ENCODE measurements around the gene CCR7.

The CCR7 gene

DNA sequence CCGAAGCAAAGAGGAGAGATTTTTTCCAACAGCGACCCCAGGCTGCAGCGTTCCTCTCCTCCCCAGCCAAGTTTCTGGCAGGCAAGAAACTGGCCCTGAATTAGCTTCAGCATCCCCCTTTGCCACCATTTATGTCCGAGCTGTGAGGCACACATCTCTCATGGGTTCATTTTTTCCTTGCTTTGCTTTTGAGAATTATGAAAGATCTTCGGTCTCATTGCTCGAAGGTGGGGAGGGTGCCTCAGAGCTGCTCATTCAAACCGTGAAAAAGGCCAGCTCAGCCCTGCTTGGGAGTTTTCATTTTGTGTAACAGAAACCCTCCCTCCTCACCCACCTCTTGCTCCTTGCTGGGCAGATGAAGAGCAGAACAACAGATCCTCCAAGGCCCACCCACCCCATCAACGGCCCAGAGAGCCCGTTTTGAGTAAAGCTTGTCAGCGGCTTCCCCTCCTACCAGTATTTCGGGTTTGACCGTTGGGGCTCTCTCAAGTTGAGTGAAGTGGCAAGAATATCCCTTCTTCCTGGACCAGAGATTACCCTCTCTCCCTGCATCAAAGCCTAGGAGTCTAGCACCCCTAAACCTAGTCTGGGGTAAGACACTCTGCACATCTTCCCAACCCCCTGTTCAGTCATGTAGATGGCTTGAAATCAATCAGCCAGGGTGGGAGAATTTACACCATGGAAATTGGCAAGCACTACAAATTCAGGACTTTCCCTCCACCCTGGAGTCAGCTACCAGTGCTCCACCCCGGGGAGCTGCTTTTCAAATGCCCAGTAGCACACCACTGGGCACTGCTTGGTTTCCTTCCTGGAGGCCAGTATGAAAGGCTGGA, 1.8 kb downstream of the CCR7 start:
- no peak for DNase-seq (ENCODE audit: low read depth)
- no peak overlapping the region for H3K4me3 ChIP-seq (ENCODE audit: low read depth, low read length)

DNA sequence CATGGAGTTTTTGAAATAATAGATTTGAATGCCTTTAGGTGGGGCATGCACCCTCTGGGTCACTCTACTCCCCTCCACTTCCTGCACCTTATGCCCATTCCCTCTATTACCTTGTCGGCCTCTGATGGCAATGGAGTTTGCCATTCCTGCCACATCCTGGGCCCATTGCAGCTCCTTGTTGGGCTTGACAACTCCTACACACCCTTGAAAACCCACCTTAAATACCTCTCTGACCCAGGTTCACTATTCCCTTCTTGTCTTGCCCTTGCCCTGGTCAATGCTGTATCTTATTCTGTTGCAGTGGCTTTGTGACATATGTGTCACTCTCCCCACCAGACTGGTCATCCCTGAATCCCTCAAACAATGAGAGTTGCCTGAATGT, 2.4 kb downstream of the CCR7 start:
- no peak overlapping the region for H3K4me3 ChIP-seq (ENCODE audit: low read depth, low read length)
- no peak for DNase-seq (ENCODE audit: low read depth)

DNA sequence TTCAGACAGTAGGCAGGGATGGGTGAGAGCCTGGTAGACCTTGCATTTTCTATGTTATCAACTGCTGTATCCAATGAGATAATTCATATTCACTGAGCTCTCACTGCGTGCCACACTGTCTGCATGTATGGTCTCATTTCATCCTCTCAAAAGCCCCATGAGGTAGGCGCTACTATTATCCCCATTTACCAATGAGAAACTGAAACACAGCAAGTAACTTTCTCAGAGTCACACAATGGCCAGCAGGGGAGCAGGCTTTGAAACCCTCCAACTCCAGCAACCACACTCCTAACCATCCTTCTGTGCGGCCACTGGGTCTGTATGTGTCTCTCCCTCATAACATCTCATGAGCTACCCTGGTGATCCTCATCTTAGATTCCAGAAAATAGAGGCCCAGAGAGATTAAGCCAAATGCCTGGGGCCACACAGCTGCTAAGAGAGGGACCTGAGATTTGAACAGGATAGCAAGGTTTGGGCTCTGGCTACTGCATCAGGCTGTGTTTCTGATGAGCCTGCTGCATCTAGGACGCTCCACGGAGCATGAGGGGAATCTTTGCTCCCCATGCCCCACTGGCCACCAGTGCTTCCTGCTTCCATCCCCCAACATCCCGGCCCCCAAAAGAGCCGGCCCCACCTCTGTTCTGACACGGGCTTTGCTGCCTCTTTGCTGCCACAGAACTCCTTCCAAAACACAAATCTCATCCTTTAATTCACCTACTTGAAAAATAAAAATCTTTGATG, 3.2 kb downstream of the CCR7 start:
- DNase-seq (ENCODE audit: low read depth) = no peak
- no peak overlapping the region for H3K4me3 ChIP-seq (ENCODE audit: low read depth, low read length)

DNA sequence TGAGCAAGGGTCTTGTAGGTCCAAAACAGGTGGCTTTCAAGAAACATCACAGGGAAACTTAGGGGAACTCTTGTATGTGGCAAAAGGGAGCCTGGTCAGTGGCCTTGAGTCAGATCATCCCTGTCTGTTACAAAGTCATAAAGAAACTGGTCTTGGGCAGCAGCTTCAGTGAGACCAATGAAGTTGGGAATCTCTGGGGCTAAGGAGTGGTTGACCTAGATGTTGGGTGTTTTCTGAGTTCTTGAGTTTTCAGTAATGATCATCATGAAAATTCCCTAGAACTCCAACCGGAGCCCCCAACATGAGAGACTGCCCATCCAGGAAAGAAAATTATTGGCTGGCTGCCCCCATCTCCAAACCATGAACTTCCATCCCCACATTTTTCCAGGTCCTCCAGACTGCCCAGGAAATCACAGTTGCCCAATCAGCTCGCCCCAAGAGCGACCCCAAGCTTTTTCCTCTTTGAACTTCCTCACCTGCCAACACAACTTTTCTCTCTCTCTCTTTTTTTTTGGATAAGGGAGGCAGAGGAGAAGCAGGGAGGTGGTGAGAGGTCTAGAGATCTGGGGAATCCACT, 3.9 kb downstream of the CCR7 start:
- no peak overlapping the region for H3K4me3 ChIP-seq (ENCODE audit: low read depth, low read length)
- no peak for DNase-seq (ENCODE audit: low read depth)

DNA sequence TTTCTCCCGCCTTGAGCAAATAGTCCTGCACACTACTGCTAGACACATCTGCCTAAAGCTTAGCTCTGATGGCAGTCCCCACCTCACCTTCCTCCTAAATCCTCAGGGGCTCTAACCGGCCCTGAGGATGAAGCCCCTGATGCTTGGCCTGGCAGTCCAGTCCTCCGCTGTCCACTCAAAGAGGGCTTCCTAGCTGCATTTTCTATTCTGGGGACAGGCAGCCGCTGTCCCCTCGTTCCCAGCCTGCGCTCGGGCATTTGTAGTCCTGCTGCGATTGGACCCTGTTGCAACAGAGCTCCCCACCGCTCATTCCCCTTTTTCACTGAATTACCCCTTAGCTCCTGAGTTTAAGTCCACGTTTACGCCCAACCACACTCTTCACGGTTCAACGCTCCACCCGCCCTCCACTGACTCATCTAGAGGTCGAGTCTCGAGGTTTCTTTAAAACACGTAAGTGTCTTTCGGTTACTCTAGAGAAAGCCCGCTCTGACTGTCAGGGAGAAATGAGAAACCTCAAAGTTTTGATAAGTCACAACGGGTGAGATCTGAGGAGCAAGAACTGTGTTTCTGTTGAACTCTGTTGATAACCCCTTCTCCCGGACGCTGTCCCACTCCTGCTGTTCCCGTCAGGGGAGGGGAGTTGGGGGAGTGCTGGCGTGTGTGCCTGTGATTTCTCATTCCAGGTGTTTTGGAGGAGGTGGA, 4.5 kb downstream of the CCR7 start:
- no peak overlapping the region for H3K4me3 ChIP-seq (ENCODE audit: low read depth, low read length)
- DNase-seq (ENCODE audit: low read depth) = no peak

DNA sequence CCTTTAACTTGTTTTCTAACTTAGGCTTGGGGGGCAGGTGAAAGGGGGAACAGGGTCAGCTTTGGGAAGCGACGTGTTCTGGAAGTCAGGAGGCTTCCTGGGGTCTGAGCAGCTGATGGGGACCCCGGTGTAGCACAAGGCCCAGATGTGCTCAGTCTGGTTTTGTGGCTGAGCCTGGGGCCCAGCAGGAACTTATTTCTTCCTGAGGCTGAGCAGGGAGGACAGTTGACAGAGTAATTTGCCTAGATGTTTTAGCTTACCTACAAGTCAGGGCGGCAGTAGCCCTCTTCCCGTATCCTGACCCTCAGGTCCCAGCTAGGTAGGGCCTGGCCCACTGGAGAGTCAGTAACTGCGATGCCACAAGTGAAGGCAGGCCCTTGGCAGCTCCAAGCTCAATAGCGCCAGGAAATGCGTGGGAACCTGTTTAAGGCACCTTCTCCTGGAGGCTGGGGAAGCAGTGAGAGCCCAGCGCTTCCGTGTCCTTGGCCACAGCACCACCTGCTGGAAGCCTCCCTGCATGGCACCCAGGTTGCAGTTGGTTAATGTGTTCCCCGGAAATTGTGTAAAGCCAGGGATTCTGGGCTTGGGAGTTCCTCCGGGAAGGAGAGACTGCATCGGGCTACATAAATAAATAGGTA, 5.2 kb downstream of the CCR7 start:
- peak; percentile 85 for DNase-seq (ENCODE audit: low read depth)
- H3K4me3 ChIP-seq (ENCODE audit: low read depth, low read length) = no peak overlapping the region

DNA sequence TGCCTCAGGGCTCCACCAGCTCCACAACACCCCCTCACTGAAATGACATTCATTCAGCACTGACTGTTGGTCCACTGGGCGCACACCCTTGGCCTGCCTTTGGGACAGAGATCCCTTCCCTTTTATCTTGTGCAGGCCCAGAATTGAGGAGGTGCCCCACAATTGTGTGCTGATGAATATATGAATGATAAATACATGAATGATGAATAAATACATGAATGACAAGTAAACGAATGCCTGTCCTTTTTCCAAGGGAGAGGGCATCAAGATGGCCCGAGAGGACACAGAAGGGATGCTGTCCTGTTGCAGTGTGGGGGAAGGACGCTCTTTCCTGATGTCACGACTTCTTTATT, 5.7 kb downstream of the CCR7 start:
- no peak overlapping the region for H3K4me3 ChIP-seq (ENCODE audit: low read depth, low read length)
- no peak for DNase-seq (ENCODE audit: low read depth)

DNA sequence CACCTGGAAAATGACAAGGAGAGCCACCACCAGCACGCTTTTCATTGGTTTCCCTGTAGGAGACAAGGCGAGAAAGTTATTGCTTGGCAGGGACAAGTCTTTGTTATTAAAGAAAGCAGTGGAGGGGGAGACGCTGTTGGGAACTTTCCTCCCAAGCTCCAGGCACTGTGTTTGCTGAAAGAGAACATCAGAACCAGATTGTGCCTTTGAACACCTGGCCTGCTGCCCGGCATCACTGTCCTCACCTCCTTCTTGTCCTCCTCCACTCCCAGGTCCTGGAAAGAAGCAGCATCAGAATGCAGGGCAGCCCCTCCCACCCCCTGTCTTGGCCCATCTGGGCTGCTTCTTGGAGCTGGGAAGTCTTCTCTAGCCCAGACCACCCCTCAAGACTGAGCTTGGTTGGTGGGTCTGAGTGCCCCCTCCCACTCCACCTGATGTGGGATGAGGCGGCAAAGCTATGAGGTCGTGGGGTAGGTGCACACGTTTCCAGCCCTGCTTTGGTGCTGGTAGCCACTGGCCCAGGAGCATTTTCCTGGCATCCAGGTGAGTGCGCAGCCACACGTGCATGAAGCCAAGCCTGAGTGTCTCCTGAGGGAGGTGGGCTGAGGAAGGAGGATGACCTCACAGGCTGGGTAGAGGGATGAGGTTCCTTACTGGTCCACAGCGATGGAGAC, 6.2 kb downstream of the CCR7 start:
- no peak overlapping the region for H3K4me3 ChIP-seq (ENCODE audit: low read depth, low read length)
- no peak for DNase-seq (ENCODE audit: low read depth)

DNA sequence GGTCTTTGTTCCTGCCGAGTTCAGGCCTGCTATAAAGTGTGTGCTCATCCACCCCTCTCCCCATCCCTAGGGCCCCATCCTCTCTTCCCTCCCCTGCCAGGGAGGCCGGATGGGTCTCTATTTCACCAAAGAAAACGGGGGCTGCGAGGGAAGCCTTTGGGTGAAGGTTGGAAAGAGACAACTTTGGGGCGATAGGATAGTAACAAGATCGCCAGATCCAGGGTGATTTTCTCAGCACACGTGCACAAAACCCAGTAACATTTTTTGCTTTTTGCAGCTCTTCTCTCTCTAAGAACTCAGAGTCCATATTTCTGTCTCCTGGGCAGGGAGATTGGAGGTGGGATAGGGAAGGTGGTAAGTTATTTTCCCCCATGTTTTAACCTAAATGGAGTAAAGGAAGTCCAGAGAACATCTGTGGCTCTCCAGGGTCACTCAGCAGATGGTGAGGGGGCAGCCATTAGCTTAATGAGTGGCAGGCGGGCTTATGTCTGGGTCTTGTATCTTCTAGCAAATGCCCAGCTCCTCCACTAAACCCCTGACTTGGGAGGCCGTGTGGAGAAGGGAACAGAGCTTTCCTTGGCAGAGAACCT, 6.9 kb downstream of the CCR7 start:
- DNase-seq (ENCODE audit: low read depth) = no peak
- no peak overlapping the region for H3K4me3 ChIP-seq (ENCODE audit: low read depth, low read length)

DNA sequence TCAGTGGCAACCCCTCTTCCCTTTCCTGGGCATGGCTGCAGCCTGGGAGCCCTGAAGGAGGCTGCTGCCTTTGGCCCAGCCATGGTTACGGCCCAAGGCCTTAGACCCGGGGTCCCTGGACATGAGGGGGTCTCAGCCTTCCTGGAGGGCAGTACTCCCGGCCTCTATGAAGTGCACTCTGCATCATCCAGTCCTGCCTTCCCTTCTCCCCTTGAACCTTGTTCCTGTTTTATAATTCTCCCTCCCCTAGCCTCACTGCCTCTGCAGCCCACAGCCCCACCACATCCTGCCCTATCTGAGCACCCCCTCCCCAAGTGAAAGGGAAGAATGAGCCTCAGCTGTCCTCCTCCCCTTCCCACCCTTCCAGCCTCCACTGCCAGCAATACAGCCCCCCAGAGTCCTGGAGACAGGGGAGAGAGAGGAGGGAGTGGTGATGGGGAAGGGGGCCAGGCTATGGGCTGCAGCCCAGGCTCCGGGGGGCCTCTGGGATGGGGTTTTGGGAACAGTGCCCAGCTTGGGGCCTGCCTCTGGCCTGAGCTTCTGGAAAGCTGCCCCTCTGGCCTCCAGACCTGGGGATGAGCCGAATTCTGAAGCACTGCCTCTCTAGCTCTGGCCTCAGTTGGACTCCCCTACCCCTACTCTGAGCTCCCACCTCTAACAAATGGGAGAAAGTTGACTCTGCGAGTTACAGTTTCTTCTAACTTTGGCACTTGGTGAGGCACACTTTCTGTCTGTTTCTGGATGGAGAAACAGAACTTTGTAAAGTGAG, 7.6 kb downstream of the CCR7 start:
- no peak for DNase-seq (ENCODE audit: low read depth)
- H3K4me3 ChIP-seq (ENCODE audit: low read depth, low read length) = no peak overlapping the region

DNA sequence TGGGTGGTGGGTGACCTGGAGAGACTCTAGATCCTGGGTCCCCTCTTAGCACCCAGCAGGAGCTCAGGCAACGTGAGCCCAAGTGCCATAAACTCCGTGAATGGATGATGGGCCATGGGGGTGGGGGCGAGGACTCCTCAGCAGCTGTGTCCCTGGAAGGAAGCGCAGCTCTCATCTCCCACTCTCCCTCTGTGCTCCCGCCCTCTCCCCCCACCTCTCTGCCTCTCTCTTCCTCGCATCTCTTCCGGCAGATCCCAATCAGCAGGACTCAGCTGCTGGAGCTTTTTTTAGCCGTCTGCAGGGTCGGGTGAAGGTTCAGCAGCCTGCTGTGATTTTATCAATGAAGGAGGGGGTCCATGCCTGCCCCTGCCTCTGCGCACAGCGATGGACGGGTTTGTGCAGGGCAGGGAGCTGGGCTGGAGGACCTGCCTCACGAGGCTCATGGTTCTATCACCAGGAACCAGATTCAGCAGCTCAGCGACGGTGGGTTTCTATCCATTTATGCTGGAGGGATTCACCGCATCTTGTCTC, 8.3 kb downstream of the CCR7 start:
- H3K4me3 ChIP-seq (ENCODE audit: low read depth, low read length) = no peak overlapping the region
- DNase-seq (ENCODE audit: low read depth) = no peak

DNA sequence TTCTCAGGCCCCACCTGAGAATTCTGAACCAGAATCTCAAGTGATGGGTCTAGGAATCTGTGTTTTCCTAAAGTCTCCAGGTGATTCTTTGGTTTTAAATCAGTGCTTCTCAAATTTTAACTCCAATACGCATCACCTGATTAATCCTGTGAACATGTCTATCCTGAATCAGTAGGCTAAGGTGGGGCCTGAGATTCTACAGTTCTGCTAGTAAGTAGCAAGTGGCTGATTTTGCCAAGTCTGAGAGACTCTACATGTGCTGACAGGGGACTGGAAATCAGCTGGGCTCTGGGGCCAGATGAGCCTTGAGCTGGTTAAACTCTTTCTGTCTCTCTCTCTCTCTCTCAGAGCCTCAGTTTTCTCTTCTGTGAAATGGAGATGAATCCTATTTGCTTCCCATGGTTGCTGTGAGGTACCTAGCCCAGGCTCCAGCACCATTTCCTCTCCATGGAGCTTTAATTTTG, 9.0 kb downstream of the CCR7 start:
- no peak overlapping the region for H3K4me3 ChIP-seq (ENCODE audit: low read depth, low read length)
- DNase-seq (ENCODE audit: low read depth) = no peak

DNA sequence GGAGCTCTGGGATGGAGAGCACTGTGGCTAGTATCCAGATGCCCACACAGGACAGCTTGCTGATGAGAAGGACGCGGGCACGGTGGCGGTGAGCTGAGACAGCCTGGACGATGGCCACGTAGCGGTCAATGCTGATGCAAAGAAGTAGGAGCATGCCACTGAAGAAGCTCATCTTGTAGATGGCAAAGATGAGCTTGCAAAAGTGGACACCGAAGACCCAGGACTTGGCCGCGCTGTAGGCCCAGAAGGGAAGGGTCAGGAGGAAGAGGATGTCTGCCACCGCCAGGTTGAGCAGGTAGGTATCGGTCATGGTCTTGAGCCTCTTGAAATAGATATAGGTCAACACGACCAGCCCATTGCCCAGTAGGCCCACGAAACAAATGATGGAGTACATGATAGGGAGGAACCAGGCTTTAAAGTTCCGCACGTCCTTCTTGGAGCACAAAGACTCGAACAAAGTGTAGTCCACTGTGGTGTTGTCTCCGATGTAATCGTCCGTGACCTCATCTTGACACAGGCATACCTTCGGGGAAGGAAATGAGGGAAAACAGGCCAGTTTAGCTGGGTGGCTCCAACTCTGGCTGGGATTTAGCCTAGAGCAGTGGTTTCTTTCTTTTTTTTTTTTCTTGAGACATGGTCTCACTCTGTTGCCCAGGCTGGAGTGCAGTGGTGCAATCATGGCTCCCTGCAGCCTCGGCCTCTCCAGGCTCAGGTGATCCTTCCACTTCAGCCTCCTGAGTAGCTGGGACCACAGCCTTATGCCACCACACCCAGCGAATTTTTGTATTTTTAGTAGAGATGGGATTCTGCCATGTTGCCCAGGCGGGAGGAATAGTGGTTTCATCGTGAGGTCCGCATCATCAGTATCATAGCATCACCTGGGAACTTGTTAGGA, 9.7 kb downstream of the CCR7 start:
- no peak overlapping the region for H3K4me3 ChIP-seq (ENCODE audit: low read depth, low read length)
- DNase-seq (ENCODE audit: low read depth) = no peak

DNA sequence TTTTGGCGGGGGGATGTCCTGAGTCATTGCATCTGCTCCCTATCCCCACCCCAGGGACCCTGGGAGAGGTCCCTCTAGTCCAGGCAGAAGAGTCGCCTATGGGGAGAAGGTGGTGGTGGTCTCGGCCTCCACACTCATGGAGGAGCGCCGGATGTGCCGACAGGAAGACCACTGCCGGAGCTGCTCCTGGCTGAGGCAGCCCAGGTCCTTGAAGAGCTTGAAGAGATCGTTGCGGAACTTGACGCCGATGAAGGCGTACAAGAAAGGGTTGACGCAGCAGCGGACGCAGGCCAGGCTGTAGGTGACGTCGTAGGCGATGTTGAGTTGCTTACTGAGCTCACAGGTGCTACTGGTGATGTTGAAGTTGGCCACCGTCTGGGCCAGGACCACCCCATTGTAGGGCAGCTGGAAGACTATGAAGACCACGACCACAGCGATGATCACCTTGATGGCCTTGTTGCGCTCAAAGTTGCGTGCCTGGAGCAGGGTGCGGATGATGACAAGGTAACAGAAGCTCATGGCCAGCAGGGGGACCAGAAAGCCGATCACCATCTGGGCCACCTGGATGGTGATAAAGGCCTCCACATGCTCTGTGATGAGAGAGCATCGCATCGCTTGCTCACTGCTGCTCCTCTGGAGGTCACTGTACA, 10.5 kb downstream of the CCR7 start:
- no peak overlapping the region for H3K4me3 ChIP-seq (ENCODE audit: low read depth, low read length)
- DNase-seq (ENCODE audit: low read depth) = no peak

DNA sequence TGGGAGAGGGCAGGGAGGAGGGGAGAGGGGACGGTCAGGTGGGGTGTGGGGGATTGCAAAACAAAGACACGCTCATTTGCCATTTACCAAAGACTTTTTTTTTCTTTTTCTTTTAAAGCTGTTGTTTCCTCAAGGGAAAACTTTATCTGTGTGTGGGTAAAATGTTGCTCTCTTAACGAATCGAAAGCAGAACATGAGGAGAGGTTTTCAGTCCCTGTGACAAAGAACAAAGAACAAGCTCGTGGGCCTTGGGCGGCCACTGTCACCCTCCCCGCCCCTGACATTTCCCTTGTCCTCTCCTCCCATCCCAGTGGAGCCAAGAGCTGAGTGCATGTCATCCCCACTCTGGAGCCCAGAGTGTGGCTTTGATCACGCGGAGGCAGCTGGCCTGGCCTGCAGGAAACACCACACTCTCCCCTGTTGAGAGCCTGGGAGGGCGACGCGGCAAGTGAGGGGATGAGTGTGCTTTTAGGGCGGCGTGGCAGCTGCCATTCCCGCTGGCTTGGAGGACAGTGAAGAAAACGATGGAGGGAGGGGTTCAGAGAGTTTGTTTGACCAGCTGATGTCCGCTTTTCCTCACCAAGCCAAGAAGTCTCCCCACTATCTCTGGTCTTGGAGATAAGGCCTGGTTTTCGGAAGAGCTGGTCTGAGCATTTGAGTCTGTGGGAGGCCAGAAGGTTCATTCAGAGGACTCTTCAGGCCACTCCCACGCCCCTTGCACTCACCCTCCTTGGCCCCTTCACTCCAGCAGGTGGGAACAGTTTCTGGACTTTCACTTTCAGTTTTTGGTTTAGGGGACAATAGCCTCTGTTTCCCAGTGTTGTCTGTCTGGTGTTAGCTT, 11.4 kb downstream of the CCR7 start:
- DNase-seq (ENCODE audit: low read depth) = no peak
- no peak overlapping the region for H3K4me3 ChIP-seq (ENCODE audit: low read depth, low read length)
